D721Med (cell line): ENCODE results near the gene AMPD3.

Source experiments
- DNase-seq: peaks from one replicate; pipeline ENCODE4 v3.0.0; 2011; ENCODE audit warnings: low spot score; ENCODE audit not compliant: insufficient read length
- FAIRE-seq: peaks from 2 replicates; lab custom pipeline; 2011; peaks lifted over from hg19 to GRCh38; lab: Jason Lieb, UNC
- CTCF ChIP-seq: IDR thresholded peaks from 2 replicates; pipeline ENCODE4 v1.5.1; 2012; ENCODE audit warnings: mild to moderate bottlenecking, control low read depth; ENCODE audit not compliant: insufficient read depth; ENCODE audit errors: missing control alignments

The AMPD3 gene

GRCh38 chr11:10478066-10478465 lies 23.0 kb downstream of the AMPD3 start:
- TF ChIP-seq CTCF: no peak
- no peak for DNase-seq
- FAIRE-seq: no peak

- FAIRE-seq: no peak
- DNase-seq: no peak
- no peak for TF ChIP-seq CTCF
These were observed 23.8 kb downstream of the AMPD3 start for GRCh38 chr11:10478574-10479550.

- FAIRE-seq: no peak
- TF ChIP-seq CTCF: no peak
These were observed 25.0 kb downstream of the AMPD3 start for GRCh38 chr11:10480026-10480425.

GRCh38 chr11:10480760-10481159 lies 25.7 kb downstream of the AMPD3 start:
- FAIRE-seq (no peak), DNase-seq (no peak)
- TF ChIP-seq CTCF: no peak

More at GRCh38 chr11:10480026-10480425, 25.0 kb downstream of the AMPD3 start:
- no peak for DNase-seq

- TF ChIP-seq CTCF: no peak
- FAIRE-seq (no peak), DNase-seq (no peak)
These were observed 26.7 kb downstream of the AMPD3 start for GRCh38 chr11:10481560-10482349.

- FAIRE-seq: no peak
- no peak for TF ChIP-seq CTCF
- DNase-seq: no peak
These were observed 28.1 kb downstream of the AMPD3 start for GRCh38 chr11:10483174-10483573.
